Activated CD4-positive, CD25-positive, alpha-beta regulatory T cell treated with anti-CD3 and anti-CD28 coated beads, Interleukin-2, amount 50 U/mL, for 24 hours (primary cell): ENCODE measurements around the gene CDK10.
A peak's percentile ranks its signal among the peaks of the same experiment; 100 is the strongest.
"Not testable (repeated sequence)": the region's sequence is repeated elsewhere in the genome, so short reads cannot be mapped to it uniquely, and the experiment has no call there.

Source experiments
- ATAC-seq, 2 donors: fragments of 150-1000 bp; cut with Tn5 transposase; one replicate each; pipeline ENCODE4 v1.10.0; 2021; ENCODE audit warnings: mild to moderate bottlenecking in 1 of 2, moderate library complexity in 1 of 2

CDK10 gene

GRCh38 chr16:89668790-89669158 is 17.7 kb upstream of the CDK10 start:
- no peak for ATAC-seq

- no peak for ATAC-seq
These were observed 16.7 kb upstream of the CDK10 start for GRCh38 chr16:89669755-89670154.

DNA sequence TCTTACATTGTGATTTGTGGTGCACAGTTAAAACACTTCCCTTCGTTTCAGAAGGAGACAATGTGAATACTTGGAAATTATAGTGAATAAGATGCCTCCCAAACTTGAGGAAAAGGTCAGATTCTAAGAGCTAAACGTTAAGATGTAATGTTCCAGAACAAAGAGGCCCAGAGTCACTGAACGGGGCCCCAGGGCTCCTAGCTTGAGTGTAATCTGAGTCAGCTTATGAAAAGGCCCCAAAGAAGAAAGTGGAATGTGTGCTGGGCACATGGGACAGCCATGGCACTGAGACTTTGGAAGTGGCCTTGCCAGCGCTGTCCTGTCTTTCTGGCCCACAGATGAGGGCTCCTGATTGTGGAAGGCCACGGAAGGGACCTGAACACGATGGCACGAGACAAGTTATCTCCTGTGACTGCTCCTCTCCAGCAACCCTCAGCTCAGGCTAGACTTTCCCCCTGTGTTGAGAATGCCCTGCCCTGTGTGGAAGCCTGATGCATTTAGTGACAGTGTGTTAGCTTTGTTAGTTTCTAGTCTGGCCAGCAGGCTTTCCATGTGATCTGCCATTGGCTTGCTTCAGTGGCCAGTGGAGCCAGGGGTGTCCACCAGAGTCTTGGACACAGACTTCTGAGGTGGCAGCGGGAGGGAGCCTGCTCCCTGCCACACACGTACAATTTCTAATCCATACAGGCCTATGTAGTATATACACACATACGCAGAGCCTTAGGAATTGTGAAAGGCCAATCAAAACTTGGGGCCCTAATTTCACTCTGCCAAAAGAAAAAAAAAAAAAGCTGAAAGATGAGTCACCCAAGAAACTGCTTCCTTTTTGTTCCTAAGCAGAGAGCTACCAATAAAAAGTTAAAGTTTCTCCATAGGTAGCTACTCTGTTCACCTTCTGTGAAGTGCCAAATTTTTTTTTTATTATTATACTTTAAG is 15.7 kb upstream of the CDK10 start:
- ATAC-seq, result no peak

- not testable (repeated sequence) for ATAC-seq
These were observed 14.9 kb upstream of the CDK10 start for GRCh38 chr16:89671565-89671964.

DNA sequence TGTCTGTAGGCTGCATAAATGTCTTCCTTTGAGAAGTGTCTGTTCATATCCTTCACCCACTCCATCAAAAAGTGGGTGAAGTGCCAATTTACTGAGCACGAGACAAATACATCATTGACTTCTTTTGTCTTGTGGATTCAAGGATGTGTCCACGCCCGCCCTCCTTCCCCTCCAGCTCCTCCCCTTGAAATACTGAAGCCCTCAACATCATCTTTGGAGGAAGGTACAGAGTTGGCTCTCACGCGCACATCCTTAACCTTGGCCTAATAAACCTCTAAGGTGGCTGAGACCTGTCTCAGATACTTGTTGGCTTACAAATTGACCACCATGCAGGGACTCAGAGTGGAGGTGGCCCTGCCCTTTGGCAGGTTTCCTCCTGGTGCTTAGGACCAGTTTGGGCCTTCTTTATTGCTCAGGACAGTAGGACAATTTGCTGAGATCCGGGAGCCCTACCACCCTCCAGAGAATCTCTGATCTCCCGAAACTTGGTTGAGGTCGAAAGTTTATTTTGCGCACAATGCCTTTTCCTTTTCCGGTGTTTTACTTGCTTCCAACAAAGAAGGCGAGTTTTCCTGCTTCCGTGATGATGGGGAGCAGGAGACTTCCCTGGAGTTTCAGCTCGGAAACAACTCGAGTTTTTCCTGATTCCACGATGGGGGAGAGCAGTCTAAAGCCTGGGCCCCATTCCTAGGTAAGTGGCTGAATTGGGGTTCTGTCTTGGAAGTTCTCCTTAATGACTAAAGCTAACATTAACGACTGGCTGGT is 14.1 kb upstream of the CDK10 start:
- no peak for ATAC-seq

DNA sequence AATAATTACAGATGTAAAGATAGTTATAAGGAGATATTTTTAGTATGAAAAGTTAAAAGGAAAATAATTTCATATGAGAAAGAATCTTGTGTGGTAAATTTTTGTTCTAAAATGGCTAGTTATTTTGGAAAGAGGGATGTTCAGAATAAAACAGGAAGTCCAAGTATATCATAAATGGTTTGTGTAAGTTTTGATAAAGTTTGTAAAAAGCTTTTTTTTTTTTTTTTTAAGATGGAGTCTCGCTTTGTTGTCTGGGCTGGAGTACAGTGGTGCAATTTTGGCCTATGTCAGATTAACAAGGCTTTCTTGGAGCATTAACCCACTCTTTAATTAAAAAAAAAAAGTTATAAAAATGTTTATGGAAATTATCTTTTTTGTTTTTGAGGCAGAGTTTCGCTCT is 8.2 kb upstream of the CDK10 start:
- ATAC-seq, result no peak

GRCh38 chr16:89685916-89686315 is 573 bp upstream of the CDK10 start:
- ATAC-seq, result no peak

GRCh38 chr16:89687092-89687940 is 827 bp downstream of the CDK10 start:
- peak; percentile 18 to 31 for ATAC-seq

GRCh38 chr16:89688395-89688794 is 1.9 kb downstream of the CDK10 start:
- ATAC-seq, result no peak

GRCh38 chr16:89689142-89689541 is 2.7 kb downstream of the CDK10 start:
- ATAC-seq, result no peak

DNA sequence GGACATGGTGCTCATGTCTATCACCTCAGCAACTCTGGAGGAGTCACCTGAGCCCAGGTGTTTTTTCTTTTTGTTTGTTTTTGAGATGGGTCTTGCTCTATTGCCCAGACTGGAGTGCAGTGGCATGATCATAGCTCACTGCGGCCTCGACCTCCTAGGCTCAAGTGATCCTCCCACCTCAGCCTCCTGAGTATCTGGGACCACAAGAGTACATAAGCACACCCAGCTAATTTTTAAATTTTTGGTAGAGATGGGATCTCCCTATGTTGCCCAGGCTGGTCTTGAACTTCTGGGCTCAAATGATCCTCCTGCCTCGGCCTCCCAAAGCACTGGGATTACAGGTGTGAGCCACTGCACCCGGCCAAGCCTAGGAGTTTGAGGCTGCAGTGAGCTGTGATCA is 3.1 kb downstream of the CDK10 start:
- ATAC-seq, result not testable (repeated sequence)

DNA sequence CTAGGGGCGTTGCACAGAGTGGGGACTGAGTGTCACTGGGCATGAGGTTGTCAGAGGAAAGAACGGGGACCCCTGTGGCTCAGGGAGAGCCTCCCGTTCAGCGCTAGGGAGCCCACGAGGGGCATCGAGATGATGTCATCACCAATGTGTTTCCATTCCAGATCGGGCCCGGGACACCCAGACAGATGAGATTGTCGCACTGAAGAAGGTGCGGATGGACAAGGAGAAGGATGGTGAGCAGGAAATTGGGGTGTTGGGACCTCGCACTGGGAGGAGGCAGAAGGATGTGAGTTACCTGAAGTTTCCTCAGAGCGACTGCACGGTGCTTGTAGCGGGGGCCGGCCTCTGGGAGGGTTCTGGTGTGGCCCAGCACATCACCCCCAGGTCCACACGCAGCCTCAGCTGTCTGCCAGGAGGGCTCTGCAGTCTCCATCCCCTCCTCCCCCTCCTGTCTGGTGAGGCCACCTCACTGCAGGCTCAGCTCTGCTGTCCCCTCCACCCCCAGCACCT is 4.0 kb downstream of the CDK10 start:
- no peak for ATAC-seq

- no peak for ATAC-seq
These were observed 4.9 kb downstream of the CDK10 start for GRCh38 chr16:89691231-89691985.

DNA sequence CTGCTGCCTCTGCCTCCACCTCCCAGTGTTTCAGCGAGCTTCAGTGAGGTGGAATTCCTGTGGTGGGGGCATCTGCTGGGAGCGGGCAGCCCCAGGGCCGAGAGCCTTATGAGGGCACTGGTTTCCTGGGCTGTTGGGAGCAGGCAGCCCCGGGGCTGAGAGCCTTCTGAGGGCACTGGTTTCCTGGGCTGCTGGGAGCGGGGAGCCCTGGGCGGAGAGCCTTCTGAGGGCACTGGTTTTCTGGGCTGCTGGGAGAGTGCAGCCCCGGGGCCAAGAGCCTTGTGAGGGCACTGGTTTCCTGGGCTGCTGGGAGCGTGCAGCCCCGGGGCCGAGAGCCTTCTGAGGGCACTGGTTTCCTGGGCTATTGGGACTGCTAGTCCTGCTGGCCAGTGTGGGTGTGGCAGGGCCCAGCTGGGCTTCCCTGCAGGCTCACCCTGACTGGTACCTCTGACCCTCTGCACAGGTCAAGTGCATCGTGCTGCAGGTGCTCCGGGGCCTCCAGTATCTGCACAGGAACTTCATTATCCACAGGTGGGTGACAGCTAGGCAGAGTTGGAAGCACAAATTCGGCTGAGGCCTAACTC is 5.6 kb downstream of the CDK10 start:
- no peak for ATAC-seq

GRCh38 chr16:89693289-89693731 is 6.8 kb downstream of the CDK10 start:
- no peak for ATAC-seq

DNA sequence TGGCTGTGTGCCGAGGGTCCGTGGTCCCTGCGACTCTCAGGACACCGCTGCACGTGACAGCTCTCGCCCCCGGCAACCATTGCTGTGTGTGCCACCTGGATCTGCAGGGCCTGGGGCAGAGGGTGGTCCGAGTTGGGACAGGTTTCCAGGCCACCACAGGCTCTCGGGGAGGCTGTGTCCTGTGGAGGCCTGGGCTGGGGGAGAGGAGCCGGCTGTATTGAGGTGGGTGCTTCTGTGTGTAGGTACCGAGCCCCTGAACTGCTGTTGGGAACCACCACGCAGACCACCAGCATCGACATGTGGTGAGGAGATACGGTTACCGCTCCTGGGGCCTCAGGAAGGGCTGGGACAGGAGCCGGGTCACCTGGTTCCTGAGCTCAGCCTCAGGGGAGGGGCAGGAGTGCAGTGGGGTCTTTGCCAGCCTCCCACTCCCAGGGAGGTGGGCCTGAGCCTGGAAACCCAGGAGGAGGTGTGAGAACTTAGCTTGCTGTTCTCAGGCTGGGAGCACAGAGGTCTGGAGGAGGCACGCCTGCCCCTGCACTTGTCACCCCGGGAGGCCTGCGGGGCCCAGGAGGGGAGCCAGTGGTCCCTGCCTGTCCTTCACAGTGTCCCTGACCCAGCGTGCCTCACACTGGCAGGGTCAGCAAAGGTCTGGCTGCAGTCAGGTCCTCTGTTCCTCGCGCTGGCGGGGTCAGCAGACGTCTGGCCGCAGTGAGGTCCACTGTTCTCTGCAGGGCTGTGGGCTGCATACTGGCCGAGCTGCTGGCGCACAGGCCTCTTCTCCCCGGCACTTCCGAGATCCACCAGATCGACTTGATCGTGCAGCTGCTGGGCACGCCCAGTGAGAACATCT is 7.7 kb downstream of the CDK10 start:
- ATAC-seq, result no peak

GRCh38 chr16:89694784-89695085 is 8.2 kb downstream of the CDK10 start:
- ATAC-seq, result not testable (repeated sequence)

DNA sequence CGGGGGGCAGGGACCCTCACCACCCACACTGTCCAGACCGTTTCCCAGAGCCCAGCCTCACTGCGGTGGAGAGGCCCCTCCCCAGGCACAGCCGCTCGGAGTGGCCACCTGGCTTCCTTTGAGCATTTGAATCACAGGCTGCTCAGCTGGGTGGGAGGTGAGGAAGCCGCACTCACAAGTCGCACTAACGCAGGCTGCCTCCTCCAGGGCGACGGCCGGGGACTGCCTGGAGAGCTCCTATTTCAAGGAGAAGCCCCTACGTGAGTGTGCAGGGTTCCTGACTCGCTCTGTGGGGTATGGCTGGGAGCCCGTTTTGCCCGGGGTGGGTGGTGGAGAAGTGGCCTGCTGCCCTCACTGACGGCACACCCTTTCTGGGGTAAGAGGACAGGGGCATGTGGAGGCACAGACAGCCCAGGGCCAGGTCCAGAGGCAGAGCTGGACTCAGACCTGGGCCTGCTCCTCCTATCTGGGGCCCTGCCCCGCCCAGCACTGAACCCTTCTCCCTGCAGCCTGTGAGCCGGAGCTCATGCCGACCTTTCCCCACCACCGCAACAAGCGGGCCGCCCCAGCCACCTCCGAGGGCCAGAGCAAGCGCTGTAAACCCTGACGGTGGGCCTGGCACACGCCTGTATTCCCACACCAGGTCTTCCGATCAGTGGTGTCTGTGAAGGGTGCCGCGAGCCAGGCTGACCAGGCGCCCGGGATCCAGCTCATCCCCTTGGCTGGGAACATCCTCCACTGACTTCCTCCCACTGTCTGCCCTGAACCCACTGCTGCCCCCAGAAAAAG is 8.8 kb downstream of the CDK10 start:
- no peak for ATAC-seq

DNA sequence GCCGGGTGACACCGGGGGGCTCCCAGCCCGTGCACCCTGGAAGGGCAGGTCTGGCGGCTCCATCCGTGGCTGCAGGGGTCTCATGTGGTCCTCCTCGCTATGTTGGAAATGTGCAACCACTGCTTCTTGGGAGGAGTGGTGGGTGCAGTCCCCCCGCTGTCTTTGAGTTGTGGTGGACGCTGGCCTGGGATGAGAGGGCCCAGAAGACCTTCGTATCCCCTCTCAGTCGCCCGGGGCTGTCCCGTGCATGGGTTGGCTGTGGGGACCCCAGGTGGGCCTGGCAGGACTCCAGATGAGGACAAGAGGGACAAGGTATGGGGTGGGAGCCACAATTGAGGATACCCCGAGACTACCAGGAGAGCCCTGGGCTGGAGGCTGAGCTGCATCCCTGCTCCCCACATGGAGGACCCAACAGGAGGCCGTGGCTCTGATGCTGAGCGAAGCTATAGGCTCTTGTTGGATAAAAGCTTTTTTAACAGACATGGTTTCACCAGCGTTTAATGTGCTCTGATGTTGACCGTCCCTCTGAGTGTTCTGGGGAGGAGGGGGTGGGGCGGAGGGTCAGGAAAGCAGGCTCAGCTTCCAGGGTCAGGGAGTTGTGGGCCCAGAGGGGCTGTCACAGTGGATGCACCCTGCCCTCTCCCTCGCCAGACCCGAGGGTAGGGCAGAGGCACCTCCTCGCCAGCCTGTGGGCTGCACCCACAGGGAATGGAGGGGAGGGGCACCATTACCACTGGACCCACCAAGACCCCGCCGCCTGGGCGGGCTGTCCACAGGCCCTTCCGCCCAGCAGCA is 9.6 kb downstream of the CDK10 start:
- no peak for ATAC-seq
